ENCODE results near the gene NAXE. TPM values are rescaled to one million over a fixed set of nuclear protein-coding genes. Genes with fewer than 3 reads are reported as not detected.

NAXE gene
- total RNA-seq, 1 donor from 2014 or later, result 190 TPM

GRCh38 chr1:156640842-156641706, 49.5 kb downstream of the NAXE start:
- no peak overlapping the region for H3K27ac Mint-ChIP-seq (ENCODE audit: unreplicated experiment)
- peaks cover 22% of the 10 kb centered on the region for H3K27me3 Mint-ChIP-seq (ENCODE audit: unreplicated experiment)
- DNase-seq (ENCODE audit: low spot score), result no peak

GRCh38 chr1:156641761-156642264, 50.2 kb downstream of the NAXE start, which contains the start of gene BCAN:
BCAN (plus strand) TSS chr1:156642117; CDS start chr1:156646055, 3,938 bp downstream.
- peak within 1 kb of the TSS; percentile 57 for H3K27ac Mint-ChIP-seq (ENCODE audit: unreplicated experiment)
- H3K4me3 Mint-ChIP-seq (ENCODE audit: unreplicated experiment), result peak within 1 kb of the TSS; percentile 73
- peaks cover 22% of the 10 kb centered on the region for H3K27me3 Mint-ChIP-seq (ENCODE audit: unreplicated experiment)
- peaks cover 12% of the 10 kb centered on the region for H3K4me1 Mint-ChIP-seq (ENCODE audit: unreplicated experiment)
- no peak for TF ChIP-seq CTCF (IDR thresholded peaks at IDR 0.05; ENCODE audit: unreplicated experiment)
- peaks cover 18% of the 10 kb centered on the region for H3K36me3 Mint-ChIP-seq (ENCODE audit: low read depth, unreplicated experiment)
- peak; percentile 38 for DNase-seq (ENCODE audit: low spot score)
- peaks cover 5% of the 10 kb centered on the region for H3K9me3 Mint-ChIP-seq (ENCODE audit: unreplicated experiment)

More at GRCh38 chr1:156640842-156641706, 49.5 kb downstream of the NAXE start:
- H3K9me3 Mint-ChIP-seq (ENCODE audit: unreplicated experiment), result peaks cover 5% of the 10 kb centered on the region
- no peak for TF ChIP-seq CTCF (IDR thresholded peaks at IDR 0.05; ENCODE audit: unreplicated experiment)
- peaks cover 12% of the 10 kb centered on the region for H3K4me1 Mint-ChIP-seq (ENCODE audit: unreplicated experiment)
- H3K36me3 Mint-ChIP-seq (ENCODE audit: low read depth, unreplicated experiment), result peaks cover 18% of the 10 kb centered on the region
- H3K4me3 Mint-ChIP-seq (ENCODE audit: unreplicated experiment), result peak overlapping the region; percentile 59

GRCh38 chr1:156642265-156643048, 50.9 kb downstream of the NAXE start:
- Mint-ChIP-seq H3K9me3 (ENCODE audit: unreplicated experiment) (peaks cover 5% of the 10 kb centered on the region), H3K36me3 (ENCODE audit: low read depth, unreplicated experiment) (peaks cover 18% of the 10 kb centered on the region), H3K4me3 (ENCODE audit: unreplicated experiment) (peak overlapping the region; percentile 73), H3K27ac (ENCODE audit: unreplicated experiment) (peak overlapping the region; percentile 57), H3K27me3 (ENCODE audit: unreplicated experiment) (peaks cover 22% of the 10 kb centered on the region), H3K4me1 (ENCODE audit: unreplicated experiment) (peaks cover 12% of the 10 kb centered on the region)
- DNase-seq (ENCODE audit: low spot score), result no peak
- TF ChIP-seq CTCF (IDR thresholded peaks at IDR 0.05; ENCODE audit: unreplicated experiment), result no peak

GRCh38 chr1:156643049-156643777, 51.6 kb downstream of the NAXE start:
- peak overlapping the region; percentile 29 for H3K4me3 Mint-ChIP-seq (ENCODE audit: unreplicated experiment)
- H3K9me3 Mint-ChIP-seq (ENCODE audit: unreplicated experiment), result peaks cover 5% of the 10 kb centered on the region
- peaks cover 22% of the 10 kb centered on the region for H3K27me3 Mint-ChIP-seq (ENCODE audit: unreplicated experiment)
- peaks cover 18% of the 10 kb centered on the region for H3K36me3 Mint-ChIP-seq (ENCODE audit: low read depth, unreplicated experiment)
- peak overlapping the region; percentile 57 for H3K27ac Mint-ChIP-seq (ENCODE audit: unreplicated experiment)
- peaks cover 12% of the 10 kb centered on the region for H3K4me1 Mint-ChIP-seq (ENCODE audit: unreplicated experiment)
- DNase-seq (ENCODE audit: low spot score), result no peak
- no peak for TF ChIP-seq CTCF (IDR thresholded peaks at IDR 0.05; ENCODE audit: unreplicated experiment)
